Endothelial cell of umbilical vein (primary cell): ENCODE measurements around the gene PTPRD. TPM values are rescaled to one million over a fixed set of nuclear protein-coding genes. Genes with fewer than 3 reads are reported as not detected.

Experiments
- BruUV-seq: library from RNA; stranded (reverse); fragments of 400-500 nt; replicated peaks from 2 replicates; lab custom pipeline; 2021; lab: Mats Ljungman, UMichigan
- CTCF ChIA-PET: fragments of 300-600, 350-600 bp; sonication (Branson Sonifier 250); formaldehyde crosslinking; loops from one replicate; lab custom pipeline; 2021; ENCODE audit warnings: antibody characterized with exemption, inconsistent platforms; lab: Charles Lee
- POLR2A ChIA-PET: fragments of 300-600, 350-600 bp; sonication (Branson Sonifier 250); formaldehyde crosslinking; loops from one replicate; lab custom pipeline; 2021; ENCODE audit warnings: antibody characterized with exemption, inconsistent platforms; lab: Charles Lee
- DNase-seq: peaks from one replicate; pipeline ENCODE4 v3.0.0-alpha.2; 2011; ENCODE audit warnings: low read depth, low spot score
- FAIRE-seq: peaks from 2 replicates; lab custom pipeline; 2011; peaks lifted over from hg19 to GRCh38; lab: Jason Lieb, UNC
- H2AFZ ChIP-seq: 2 replicates; pipeline ENCODE4 v1.6.0; 2012; ENCODE audit warnings: low read depth, low read length, control low read depth, inconsistent platforms
- H3K27ac ChIP-seq: 2 replicates; pipeline ENCODE4 v1.5.1; 2011; ENCODE audit warnings: low read depth, mild to moderate bottlenecking, control low read depth, low read length, moderate library complexity; ENCODE audit not compliant: insufficient read depth
- H3K27me3 ChIP-seq, 2 experiments: 2 replicates each; pipeline versions ENCODE4 v1.6.0 to v1.6.1; 2011; ENCODE audit warnings: low read length in 2 of 2, mixed read lengths in 1 of 2; ENCODE audit not compliant: control insufficient read depth in 2 of 2, insufficient read depth in 2 of 2
- H3K36me3 ChIP-seq, 2 experiments: 2 replicates in 1 of 2; 3 replicates in 1 of 2; pipeline ENCODE4 v1.5.1; 2011; ENCODE audit warnings: low read length in 2 of 2, mild to moderate bottlenecking in 1 of 2, moderate library complexity in 1 of 2; ENCODE audit not compliant: control insufficient read depth in 2 of 2, insufficient read depth in 2 of 2; ENCODE audit errors: extremely low read depth in 1 of 2
- H3K4me1 ChIP-seq: 3 replicates; pipeline ENCODE4 v1.5.1; 2011; ENCODE audit warnings: mild to moderate bottlenecking, low read length; ENCODE audit not compliant: control insufficient read depth, insufficient read depth; ENCODE audit errors: extremely low read depth
- H3K4me2 ChIP-seq: 2 replicates; pipeline ENCODE4 v1.6.1; 2011; ENCODE audit warnings: low read length, control low read depth, mixed read lengths; ENCODE audit not compliant: insufficient read depth
- H3K4me3 ChIP-seq, 3 experiments: fragments of 200-600 bp in 1 of 3; sonication (generic), shearing (Covaris generic) in 1 of 3; replicated peaks in 1 of 3; 2 replicates each; pipeline ENCODE4 v1.5.1; 2011 to 2016; ENCODE audit warnings: control low read depth in 3 of 3, low read length in 3 of 3, mild to moderate bottlenecking in 2 of 3, inconsistent platforms in 1 of 3, low read depth in 1 of 3, moderate library complexity in 1 of 3; ENCODE audit not compliant: insufficient read depth in 1 of 3
- H3K79me2 ChIP-seq: 2 replicates; pipeline ENCODE4 v1.6.0; 2012; ENCODE audit warnings: low read length, inconsistent platforms; ENCODE audit not compliant: control insufficient read depth, insufficient read depth
- H3K9ac ChIP-seq: replicated peaks from 2 replicates; pipeline ENCODE3; 2011; ENCODE audit warnings: low read length, control low read depth; ENCODE audit not compliant: insufficient read depth; ENCODE audit errors: extremely low read depth
- H3K9me1 ChIP-seq: replicated peaks from 3 replicates; pipeline ENCODE4 v1.6.0; 2011; ENCODE audit warnings: mild to moderate bottlenecking, low read length; ENCODE audit not compliant: control insufficient read depth, insufficient read depth; ENCODE audit errors: extremely low read depth
- H3K9me3 ChIP-seq: replicated peaks from 2 replicates; pipeline ENCODE4 v1.5.1; 2012; ENCODE audit warnings: low read length, inconsistent platforms; ENCODE audit not compliant: control insufficient read depth, insufficient read depth
- H4K20me1 ChIP-seq: replicated peaks from 2 replicates; pipeline ENCODE3; 2011; ENCODE audit warnings: mild to moderate bottlenecking, low read length; ENCODE audit not compliant: control insufficient read depth, insufficient read depth; ENCODE audit errors: extremely low read depth
- EZH2 ChIP-seq: IDR thresholded peaks from 2 replicates; pipeline ENCODE4 v1.6.1; 2012; ENCODE audit warnings: borderline replicate concordance, low read depth, mild to moderate bottlenecking, moderate library complexity, low read length, inconsistent platforms; ENCODE audit not compliant: severe bottlenecking
- FOS ChIP-seq: IDR thresholded peaks from 2 replicates; pipeline ENCODE4 v1.6.1; 2011; ENCODE audit warnings: mild to moderate bottlenecking, low read length, moderate library complexity, borderline replicate concordance; ENCODE audit not compliant: insufficient read depth
- GATA2 ChIP-seq: IDR thresholded peaks from 2 replicates; pipeline ENCODE4 v1.7.0; 2011; ENCODE audit warnings: low read depth, mild to moderate bottlenecking, moderate library complexity, mixed read lengths, low read length; ENCODE audit not compliant: insufficient read length, insufficient read depth
- JUN ChIP-seq: IDR thresholded peaks from 2 replicates; pipeline ENCODE4 v1.6.1; 2011; ENCODE audit warnings: borderline replicate concordance, low read depth; ENCODE audit not compliant: insufficient read length, insufficient read depth
- MYC ChIP-seq: IDR thresholded peaks from one replicate; pipeline ENCODE4 v1.6.1; 2011; ENCODE audit warnings: mild to moderate bottlenecking, low read depth, low read length
- POLR2A ChIP-seq: IDR thresholded peaks from 2 replicates; pipeline ENCODE4 v1.6.1; 2012; ENCODE audit warnings: low read depth, mild to moderate bottlenecking, control low read depth, low read length
- POLR2AphosphoS5 ChIP-seq: IDR thresholded peaks from 2 replicates; pipeline ENCODE4 v1.6.1; 2012; ENCODE audit warnings: low read depth, mild to moderate bottlenecking, control low read depth, low read length, moderate library complexity; ENCODE audit not compliant: insufficient read depth
- dilution Hi-C: fragments of 300-500 bp; cut with MboI; formaldehyde crosslinking; loops from one replicate; pipeline ENCODE4 v1.15.0; 2019; ENCODE audit warnings: low sequenced_read_pairs; ENCODE audit not compliant: extremely low pct_ligation_motif_present
- intact Hi-C: fragments of 100-400 bp; cut with micrococcal nuclease; formaldehyde crosslinking; loops from one replicate; pipeline ENCODE4 v1.10.0; 2022
- polyA plus RNA-seq, 4 experiments: library from polyadenylated mRNA; depleted of rRNA in 3 of 4; stranded (reverse) in 3 of 4; unstranded in 1 of 4; fragments of >200 nt; gene quantifications; 2 replicates each; pipeline versions ENCODE4 v1.2.1 to v1.2.3, GENCODE V29; 2011 to 2012; ENCODE audit warnings: missing spikeins in 1 of 4
- total RNA-seq: library from RNA; stranded (reverse); gene quantifications from 2 replicates; pipeline ENCODE4 v1.2.3, GENCODE V29; 2021
- TF ChIP-seq, protein P1 (sequence below): IDR thresholded peaks from 2 replicates; pipeline ENCODE4 v1.6.1; 2011; ENCODE audit not compliant: insufficient read depth, insufficient read length
- TF ChIP-seq, protein P2 (sequence below), 2 donors: IDR thresholded peaks; 1 replicate in 1 of 2; 2 replicates in 1 of 2; pipeline ENCODE4 v1.5.1; 2011; ENCODE audit warnings: low read length in 2 of 2, mild to moderate bottlenecking in 2 of 2, moderate library complexity in 2 of 2, control low read depth in 1 of 2, inconsistent platforms in 1 of 2, low read depth in 1 of 2; ENCODE audit not compliant: insufficient read depth in 1 of 2; ENCODE audit errors: extremely low read depth in 1 of 2

PTPRD gene
- total and polyA plus RNA-seq, 2 donors (not counting 3 experiments of a cell fraction or from before 2014, with no cell fraction given) = 5.5 to 5.7 TPM

DNA sequence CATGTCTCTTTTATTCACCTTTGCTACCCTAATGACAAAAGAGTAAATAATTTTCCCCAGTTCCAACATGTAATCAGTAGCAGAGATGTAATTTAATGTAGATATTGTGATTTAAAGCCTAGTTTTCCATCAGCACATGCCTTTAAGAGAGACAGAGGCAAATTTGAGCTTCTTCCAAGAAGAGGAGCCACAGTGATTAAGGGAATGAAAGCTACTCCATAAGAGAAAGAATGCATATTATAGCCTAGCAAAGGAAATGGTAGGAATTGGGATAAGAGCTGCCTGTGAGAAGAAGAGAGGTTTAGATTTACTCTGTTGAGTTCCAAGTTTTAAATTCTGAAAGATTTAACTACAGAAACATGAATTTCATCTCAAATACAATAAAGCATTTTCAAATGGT, 2222.2 kb downstream of the PTPRD start:
- ChIA-PET POLR2A (no interaction called here), CTCF (interaction anchor here (1.4 kb wide), 1 partner anchor 10 kb away, joined by 3 read pairs; no protein-coding TSS in a partner anchor)
- Histone ChIP-seq H3K9ac (no peak overlapping the region), H3K4me3 (no peak overlapping the region), H4K20me1 (no peaks in the 10 kb centered on the region), H3K9me1 (no peaks in the 10 kb centered on the region), H3K9me3 (no peaks in the 10 kb centered on the region), H3K79me2 (no peaks in the 10 kb centered on the region), H3K4me1 (peaks cover 2% of the 10 kb centered on the region), H3K27ac (no peak overlapping the region), H3K27me3 (no peaks in the 10 kb centered on the region), H2AFZ (no peak overlapping the region), H3K36me3 (no peaks in the 10 kb centered on the region), H3K4me2 (no peak overlapping the region)
- DNase-seq (no peak), FAIRE-seq (no peak)
- intact Hi-C loops = no loop called here
- TF ChIP-seq, protein P1, sequence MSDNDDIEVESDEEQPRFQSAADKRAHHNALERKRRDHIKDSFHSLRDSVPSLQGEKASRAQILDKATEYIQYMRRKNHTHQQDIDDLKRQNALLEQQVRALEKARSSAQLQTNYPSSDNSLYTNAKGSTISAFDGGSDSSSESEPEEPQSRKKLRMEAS = no peak
- TF ChIP-seq POLR2A (no peak), JUN (no peak), EZH2 (no peak), POLR2AphosphoS5 (no peak), FOS (no peak), MYC (no peak), GATA2 (no peak)
- TF ChIP-seq, protein P2, sequence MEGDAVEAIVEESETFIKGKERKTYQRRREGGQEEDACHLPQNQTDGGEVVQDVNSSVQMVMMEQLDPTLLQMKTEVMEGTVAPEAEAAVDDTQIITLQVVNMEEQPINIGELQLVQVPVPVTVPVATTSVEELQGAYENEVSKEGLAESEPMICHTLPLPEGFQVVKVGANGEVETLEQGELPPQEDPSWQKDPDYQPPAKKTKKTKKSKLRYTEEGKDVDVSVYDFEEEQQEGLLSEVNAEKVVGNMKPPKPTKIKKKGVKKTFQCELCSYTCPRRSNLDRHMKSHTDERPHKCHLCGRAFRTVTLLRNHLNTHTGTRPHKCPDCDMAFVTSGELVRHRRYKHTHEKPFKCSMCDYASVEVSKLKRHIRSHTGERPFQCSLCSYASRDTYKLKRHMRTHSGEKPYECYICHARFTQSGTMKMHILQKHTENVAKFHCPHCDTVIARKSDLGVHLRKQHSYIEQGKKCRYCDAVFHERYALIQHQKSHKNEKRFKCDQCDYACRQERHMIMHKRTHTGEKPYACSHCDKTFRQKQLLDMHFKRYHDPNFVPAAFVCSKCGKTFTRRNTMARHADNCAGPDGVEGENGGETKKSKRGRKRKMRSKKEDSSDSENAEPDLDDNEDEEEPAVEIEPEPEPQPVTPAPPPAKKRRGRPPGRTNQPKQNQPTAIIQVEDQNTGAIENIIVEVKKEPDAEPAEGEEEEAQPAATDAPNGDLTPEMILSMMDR (IDR thresholded peaks at IDR 0.05; ENCODE audit: extremely low read depth in 1 of 2, insufficient read depth in 1 of 2, low read depth in 1 of 2, low read length in 2 of 2) = no peak
- no TSS peak for BruUV-seq
- dilution Hi-C loops = no loop called here
